GM19351 (cell line): ENCODE data around the gene PTK6.

ENCODE experiments used
- ATAC-seq: cut with Tn5 transposase; IDR thresholded peaks from one replicate; pipeline ENCODE4 v1.9.1; 2021; ENCODE audit warnings: mild to moderate bottlenecking, moderate library complexity; ENCODE audit not compliant: unreplicated experiment

PTK6 gene

DNA sequence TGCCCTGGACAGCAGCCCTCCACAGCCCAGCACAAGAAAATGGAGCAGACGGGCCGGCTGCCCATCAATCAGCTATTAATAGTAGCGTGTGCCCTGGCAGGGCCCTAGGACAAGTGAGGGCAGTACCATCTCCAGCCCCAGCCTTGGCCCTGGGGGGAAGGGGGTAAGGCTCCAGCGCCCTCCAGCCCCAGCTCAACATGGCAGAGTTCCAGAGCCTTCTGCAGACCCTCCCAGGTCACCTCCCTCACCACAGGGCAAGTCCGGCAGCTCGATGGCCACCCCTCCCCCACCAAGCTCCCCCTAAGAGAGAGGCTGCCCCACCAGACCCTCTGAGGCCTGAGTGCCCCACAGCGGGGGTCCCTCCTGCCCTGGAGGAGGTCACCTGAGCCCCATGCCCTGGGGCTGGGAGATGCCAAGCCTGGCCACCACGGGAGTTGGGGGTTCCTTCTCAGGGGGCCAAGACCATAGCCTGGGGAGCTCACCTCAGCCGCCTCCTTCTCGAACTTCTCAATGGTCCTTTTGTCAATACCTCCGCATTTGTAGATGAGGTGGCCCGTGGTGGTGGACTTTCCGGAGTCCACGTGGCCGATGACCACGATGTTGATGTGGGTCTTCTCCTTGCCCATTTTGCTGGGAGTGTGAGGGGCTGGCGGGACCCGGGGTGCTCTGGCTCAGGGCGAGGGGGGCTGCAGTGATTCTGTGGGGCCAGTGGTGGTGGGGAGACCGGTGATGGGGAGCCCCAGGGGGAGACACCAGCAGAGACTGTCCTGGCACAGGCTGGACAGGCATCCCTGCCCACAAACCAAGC lies 39.8 kb downstream of the PTK6 start:
- no peak for ATAC-seq

DNA sequence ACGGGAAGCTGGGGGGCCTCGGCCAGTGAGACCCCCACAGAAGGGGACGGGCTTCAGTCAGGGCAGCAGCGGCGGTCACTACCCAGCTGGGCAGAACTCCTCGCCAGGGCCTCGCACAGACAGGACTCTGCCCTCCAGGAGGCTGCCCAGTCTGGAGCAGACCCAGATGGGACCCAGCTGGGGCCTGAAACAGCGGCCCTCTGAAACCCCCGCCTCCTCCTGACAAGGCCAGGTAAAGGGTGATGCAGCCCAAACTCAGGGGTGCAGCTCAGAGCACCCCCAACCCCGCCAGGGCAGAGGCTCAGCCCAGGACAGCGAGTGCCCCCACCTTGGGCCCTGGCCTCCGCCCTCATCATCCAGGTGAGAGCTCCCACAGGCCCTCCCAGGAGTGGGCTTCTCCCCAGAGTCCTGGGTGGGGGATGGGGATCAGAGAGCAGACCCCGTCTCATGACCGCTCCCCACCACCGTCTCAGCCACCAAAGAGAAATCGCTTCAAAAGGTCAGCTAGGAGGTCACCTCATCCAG lies 40.5 kb downstream of the PTK6 start:
- no peak for ATAC-seq

DNA sequence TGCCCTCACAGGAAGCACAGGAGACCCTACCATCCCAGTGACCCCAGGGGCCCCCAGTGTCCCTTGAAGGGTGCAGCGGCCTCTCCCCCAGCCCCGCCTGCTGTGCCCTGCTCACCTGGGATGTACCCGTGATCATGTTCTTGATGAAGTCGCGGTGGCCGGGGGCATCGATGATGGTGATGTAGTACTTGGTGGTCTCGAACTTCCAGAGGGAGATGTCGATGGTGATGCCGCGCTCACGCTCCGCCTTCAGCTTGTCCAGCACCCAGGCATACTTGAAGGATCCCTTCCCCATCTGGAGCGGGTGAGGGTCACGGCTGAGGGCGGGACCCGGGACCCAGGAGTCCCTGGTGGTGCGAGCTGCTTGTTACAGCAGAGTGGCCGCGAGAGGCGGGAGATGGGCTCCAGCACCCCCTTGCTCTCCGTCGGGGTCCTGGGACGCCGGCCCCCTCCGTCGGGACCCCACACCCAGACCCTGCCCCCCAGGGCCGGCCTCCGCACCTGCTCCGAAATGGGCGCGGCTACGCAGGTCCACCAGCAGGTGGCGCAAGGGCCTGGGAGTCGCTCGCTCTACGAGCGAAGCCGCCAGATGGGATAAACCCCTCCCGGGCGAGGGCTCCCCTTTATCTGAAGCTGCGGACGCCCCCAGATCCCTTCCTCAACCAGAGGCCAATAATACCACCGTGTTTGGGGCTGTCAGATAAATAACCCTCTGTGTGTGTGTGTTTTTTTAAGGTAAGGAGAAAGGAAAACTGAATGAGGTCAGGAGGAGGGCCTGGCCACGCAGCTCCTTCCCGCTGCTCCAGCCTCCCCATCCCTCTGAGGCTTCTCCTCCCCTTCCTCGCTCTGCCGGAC lies 41.2 kb downstream of the PTK6 start:
- no peak for ATAC-seq

DNA sequence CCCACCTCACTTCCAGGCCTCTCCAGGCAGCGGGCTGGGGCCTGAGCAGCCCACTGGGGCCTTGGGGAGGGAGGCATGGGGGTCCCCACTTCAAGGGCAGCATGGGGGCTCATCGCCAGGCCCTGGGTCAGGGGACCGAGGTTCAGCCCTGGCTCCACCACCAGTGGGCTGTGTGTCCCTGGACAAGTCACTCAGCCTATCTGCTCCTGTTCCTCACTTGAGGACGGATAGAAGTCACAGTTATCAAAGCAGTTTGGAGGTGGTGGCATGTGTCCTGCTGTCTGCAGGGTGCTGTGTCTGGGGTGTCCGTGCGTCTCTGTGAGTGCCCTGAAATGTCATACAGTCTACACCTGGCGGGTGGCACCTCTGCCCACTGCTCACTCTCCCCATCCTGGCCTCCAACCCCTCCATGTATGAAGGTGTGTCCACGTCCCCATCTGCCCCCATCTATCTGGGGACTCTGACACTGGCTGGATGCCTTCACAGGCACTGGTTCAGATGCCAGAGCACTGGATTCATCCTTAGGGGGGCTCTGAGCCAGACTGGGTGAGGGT lies 41.9 kb downstream of the PTK6 start:
- no peak for ATAC-seq

DNA sequence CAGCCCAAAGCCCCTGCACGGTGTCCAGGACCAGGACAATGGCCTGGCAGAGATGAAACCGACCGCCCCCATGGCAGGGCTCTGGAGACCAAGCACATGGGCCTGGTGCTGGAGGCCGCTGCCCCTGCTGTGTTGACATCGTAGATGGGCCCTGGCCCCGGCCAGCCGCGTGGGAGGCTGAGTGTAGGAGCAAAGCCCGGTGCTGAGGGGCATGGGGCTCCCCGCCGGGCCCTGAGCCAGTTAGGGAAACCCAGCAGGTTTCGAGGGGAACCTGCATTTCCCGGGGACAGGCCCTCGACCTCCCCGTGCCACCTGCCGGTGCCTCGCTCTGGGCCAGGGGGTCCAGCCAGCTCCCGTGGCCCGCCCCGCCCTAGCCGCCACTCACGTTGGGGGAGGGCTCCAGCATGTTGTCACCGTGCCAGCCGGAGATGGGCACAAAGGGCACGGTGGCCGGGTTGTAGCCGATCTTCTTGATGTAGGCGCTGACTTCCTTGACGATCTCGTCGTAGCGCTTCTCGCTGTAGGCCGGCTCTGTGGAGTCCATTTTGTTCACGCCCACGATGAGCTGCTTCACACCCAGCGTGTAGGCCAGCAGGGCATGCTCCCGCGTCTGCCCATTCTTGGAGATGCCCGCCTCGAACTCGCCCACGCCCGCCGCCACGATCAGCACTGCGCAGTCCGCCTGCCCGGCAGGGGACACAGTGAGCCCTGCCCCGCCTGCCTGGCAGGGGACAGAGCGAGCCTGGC lies 42.6 kb downstream of the PTK6 start:
- ATAC-seq: no peak

DNA sequence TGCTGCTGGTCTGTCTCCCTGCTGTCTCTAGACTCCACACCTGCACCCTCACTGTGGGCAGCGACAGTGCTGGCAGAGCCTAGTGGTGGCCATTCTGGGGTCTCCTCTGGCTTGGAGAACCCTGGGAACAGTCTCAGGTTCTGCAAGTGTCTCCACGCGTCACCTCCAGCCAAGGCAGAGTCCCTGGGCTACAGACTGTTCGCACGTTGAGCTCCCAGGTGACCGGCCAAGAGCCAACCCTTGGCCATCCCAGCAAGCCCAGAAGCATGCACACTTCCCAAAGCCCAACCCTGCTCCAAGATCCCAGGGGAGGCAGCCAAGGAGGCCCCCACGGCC lies 43.1 kb downstream of the PTK6 start:
- ATAC-seq: no peak

DNA sequence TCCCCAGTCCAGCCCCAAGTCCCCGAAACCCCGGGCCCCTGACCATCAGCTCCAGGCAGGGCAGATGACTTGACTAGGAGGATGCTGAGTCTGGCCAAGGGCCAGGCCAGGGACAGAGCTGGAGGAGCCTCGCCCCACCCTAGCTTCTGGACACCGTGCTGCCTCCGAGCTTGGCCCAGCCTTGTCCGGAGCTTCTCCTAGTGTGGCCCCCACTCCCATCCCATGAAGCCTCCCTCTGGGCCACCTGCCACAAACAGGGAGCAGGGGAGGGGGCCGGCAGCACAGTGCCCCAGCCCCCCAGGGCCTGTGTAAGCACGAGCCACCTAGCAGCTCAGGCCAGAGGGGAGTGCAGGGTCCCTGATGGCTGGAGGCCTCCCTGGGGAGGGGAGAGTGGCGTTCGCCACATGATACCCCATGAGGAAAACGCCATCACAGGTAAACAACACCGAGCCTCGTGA lies 43.6 kb downstream of the PTK6 start:
- no peak for ATAC-seq

DNA sequence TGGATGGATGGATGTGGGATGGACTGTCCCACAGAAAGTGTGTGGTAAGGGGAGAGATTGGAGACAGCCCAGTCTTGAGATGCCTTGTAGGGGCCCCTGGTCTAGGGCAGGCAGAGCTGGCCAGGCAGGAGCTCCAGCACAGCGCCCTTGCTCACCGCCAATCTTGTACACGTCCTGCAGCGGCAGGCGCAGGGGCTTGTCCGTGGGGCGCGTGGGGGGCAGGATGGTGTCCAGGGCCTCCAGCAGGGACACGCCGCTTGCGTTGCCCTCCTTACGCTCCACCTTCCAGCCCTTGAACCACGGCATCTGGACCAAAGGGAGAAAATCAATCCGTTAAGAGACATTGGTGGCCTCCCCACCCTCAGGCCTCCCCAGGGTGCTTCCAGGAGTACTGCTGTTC lies 44.2 kb downstream of the PTK6 start:
- ATAC-seq: no peak

DNA sequence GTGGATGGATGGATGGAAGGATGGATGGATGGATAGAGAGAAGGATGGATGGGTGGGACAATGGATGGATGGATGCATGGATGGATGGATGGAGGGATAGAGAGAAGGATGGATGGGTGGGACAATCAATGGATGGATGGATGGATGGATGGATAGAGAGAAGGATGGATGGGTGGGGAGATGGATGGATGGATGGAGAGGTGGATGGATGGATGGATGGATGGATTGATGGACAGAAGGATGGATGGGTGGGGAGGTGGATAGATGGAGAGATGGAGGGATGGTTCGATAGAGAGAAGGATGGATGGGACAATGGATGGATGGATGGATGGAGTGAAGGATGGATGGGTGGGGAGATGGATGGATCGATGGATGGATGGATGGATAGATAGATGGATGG lies 44.7 kb downstream of the PTK6 start:
- ATAC-seq: no peak

DNA sequence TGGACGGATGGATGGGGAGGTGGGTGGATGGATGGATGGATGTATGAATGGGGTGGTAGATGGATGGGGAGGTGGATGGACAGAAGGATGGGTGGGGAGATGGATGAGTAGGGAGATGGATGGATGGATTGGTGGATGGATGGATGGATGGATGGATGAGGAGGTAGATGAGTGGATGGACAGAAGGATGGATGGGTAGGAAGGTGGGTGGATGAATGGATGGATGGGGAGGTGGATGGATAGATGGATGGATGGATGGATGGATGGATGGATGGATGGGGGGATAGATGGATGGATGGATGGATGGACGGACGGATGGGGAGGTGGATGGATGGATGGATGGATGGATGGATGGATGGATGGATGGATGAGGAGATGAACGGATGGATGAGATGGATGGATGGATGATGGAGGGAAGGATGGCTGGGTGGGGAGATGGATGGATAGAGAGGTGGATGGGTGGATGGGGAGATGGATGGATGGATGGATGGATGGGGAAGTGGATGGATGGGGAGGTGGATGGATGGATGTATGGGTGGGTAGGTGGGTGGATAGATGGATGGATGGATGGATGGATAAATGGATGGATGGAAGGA lies 45.4 kb downstream of the PTK6 start:
- no peak for ATAC-seq

DNA sequence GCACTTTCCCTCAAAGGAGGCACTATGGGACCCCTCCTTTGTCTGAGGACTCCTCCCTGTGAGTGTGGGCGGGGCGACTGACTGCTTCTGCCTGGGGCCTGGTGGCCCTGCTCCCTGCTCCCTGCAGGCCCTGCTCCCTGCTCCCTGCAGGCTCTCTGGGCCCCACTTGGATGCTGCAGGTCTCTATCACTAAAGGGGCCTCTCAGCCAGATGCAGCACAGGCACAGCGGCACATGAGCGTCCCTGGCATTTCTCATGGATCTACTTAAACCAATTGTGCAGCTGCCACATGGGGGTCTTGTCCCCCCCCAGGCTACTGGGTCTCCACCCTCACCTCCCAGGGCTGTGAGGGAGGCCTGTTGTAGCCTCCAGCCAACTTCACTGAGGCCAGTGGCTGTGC lies 46.1 kb downstream of the PTK6 start:
- no peak for ATAC-seq

DNA sequence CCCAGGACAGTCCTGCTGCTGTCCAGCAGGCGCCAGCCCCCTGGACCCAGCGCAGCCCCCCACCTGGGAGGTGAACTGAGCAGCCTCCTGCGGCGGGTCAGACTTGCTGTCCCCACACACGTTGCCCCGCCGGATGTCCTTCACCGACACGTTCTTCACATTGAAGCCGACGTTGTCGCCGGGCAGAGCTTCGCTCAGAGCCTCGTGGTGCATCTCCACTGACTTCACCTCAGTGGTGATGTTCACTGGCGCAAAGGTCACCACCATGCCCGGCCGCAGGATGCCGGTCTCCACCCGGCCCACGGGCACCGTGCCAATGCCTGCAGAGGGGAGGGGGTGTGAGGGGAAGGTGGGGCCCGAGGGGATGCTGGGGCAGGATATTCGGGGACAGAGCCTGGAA lies 46.8 kb downstream of the PTK6 start:
- ATAC-seq: no peak

DNA sequence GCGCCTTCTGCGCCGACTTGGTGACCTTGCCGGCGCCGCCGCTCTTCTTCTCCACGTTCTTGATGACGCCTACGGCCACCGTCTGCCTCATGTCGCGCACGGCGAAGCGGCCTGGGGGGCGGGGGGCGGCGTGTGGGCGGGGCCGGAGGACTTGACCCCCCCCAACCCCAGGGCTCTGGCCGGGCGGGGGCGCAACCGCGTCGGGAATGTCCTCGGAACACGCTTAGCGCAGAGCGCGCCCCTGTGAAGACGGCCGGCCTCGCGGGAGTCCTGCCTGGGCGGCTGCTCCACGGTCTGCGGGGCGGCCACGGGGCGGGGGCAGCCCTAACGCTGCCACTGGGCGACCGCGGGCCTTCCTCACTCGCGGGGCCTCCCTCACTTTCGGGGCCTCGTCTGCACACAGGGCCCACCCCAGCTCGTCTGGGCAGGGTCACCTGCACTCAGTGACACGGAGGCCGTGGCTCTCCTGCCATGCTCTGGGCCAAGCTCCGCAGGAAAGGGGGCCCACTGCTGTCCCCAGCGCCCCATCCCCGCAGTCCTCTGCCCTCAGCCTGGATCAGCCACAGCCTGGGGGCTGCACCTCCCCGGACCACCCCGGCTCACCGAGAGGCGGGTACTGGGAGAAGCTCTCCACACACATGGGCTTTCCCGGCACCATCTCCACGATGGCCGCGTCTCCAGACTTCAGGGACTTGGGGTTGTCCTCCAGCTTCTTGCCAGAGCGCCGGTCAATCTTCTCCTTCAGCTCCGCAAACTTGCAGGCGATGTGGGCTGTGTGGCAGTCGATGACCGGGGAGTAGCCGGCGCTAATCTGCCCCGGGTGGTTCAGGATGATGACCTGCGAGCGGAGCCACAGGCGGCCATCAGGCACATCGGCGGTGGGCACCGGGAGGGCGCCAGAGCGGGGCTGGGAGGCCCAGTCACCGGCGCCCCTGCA lies 48.6 kb downstream of the PTK6 start:
- ATAC-seq: no peak

DNA sequence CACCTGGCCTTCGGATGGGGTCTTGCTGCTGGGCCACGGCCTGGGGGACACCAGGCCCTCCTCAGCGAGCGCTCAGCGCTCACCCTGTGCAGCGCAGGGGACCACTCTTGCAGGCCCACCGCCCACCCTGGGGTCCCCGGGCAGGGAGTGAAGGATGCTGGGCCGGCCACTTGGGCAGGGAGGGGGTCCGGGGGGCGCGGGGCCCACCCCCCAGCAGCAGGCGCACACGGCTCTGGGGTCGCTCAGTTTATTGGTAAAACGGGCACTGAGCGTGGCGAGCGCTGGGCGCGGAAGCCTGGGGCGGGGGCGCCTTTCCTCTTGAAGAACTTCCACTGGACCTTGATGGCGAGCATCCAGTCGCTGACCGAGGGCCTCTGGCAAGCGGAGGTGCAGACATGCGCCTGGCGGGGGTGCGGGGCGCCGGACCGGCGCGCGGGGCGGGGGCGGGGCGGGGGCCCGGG lies 49.4 kb downstream of the PTK6 start:
- ATAC-seq: no peak

DNA sequence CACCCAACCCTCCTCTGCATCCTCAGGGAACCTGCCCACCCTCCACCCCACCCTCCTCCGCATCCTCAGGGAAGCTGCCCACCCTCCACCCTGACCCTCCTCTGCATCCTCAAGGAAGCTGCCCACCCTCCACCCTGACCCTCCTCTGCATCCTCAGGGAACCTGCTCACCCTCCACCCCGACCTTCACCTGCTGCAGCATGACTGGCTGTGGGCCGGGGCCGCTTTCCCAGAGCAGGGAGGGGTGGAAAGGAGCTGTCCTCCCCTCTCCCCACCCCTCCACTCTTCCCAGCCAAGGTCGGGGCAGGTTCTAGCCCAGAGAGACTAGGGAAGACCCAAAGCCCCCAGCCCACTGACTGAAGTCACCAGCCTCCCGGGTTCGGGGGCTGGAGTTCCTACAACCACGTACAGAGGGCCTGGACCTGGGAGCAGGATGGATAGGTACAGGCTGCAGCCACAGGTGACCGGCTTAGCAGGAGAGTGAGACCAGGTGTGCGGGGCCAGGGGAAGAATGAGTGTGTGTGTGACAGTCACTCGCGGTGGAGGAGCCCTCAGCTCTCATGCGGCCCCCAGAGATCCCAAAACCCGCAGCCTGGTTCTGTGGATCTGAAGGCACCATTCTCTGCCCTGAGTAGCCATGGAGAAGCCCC lies 49.9 kb downstream of the PTK6 start:
- ATAC-seq: no peak

DNA sequence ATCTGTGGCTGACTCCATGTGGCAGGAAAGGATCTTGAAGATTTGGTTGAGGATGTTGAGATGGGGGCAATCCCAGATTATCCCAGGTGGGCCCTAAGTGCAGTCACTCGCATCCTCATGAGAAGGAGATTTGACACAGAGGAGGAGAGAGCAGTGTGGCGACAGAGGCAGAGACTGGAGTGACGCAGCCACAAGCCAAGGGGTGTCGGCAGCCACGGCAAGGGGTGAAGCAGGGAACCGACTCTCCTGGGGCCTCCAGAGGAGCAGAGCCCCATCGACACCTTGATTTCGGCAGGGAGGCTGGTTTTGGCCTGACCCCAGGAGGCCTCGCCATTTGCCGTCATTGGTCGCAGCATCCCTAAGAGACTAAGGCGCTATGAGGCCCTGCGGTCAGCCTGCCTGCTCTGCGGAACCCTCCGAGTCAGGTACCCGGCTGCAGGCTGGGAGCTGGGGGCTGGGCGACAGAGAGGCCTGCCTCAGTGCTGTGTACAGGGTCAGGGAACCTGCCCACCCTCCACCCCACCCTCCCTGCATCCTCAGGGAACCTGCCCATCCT lies 50.8 kb downstream of the PTK6 start:
- ATAC-seq: no peak

DNA sequence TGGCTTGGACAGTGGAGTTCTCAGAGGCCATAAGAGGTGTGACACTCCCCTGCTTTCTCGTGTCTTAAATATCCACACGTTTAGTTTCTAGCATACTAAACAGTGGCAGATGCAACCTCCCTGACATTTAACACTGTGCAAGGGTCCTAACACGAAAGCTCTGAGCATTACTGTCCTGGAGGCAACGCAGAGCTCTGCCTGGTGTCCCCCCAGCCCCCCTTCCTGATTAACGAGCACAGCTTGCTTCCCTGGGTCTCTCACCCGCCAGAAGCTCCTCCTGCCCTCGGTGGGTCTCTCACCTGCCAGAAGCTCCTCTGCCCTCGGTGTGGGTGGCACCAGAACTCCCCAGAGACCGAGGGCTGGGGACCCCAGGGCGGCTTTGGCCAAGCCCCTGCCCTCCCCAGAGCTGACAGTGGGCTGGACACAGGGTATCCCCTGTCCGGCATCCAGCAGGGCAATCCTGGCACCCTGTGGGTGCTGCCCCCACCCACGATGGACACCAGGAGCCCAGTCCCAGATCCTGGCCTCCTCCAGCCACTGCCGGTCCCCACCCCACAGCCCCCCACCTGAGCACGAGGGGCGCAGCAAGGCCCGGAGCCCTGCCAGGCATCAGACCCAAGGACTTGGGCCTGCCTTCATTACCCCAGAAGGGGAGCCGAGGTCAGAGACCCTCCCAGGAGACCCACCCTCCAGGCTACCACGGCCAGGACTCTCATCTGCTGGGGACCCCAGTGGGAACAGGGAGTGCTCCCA lies 52.3 kb downstream of the PTK6 start:
- no peak for ATAC-seq

DNA sequence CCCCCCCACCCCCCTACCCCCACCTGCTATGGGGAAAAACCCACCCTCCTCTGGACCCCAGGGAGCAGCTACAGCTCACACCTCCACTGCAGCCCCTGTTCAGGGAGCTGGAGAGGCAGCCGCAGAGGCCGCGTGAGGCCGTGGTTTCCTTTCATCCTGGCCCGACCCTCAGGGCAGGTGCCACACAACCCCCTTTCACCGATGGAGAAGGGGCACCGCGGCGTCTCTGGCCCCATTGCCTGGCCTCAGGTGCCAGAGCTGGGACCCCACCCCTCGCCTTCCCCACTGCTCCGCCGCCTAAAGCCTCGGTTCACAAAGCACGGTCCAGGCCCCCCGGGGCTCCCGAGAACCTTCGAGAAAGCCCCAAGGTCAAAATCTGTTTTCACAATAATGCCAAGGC lies 52.9 kb downstream of the PTK6 start:
- no peak for ATAC-seq
